Esophagus squamous epithelium (tissue), 5 donors: ENCODE results near the gene HS6ST1. TPM values are rescaled to one million over a fixed set of nuclear protein-coding genes. Genes with fewer than 3 reads are reported as not detected.

ENCODE experiments used
- DNase-seq: peaks from one replicate; lab custom pipeline; 2025; lab: John Stamatoyannopoulos, UW
- H3K27ac ChIP-seq, 4 donors: fragments of 200-600 bp; sonication (generic); one replicate each; pipeline ENCODE4 v1.5.1; 2016 to 2019; ENCODE audit warnings: mild to moderate bottlenecking in 1 of 4
- H3K27me3 ChIP-seq, 4 donors: fragments of 200-600 bp; sonication (generic); 1 replicate in 3 of 4; 2 replicates in 1 of 4; pipeline versions ENCODE4 v1.5.1 to v1.6.0; 2017 to 2021; ENCODE audit warnings: antibody characterized with exemption in 1 of 4
- H3K36me3 ChIP-seq, 3 donors: fragments of 200-600 bp; sonication (generic); one replicate each; pipeline ENCODE4 v1.5.1; 2016 to 2019
- H3K4me1 ChIP-seq, 3 donors: fragments of 200-600 bp; sonication (generic); one replicate each; pipeline ENCODE4 v1.5.1; 2017 to 2019
- H3K4me3 ChIP-seq, 4 donors: fragments of 200-600 bp; sonication (generic); 1 replicate in 3 of 4; 2 replicates in 1 of 4; pipeline ENCODE4 v1.5.1; 2016 to 2019; ENCODE audit warnings: mild to moderate bottlenecking in 2 of 4, moderate library complexity in 1 of 4
- H3K9me3 ChIP-seq, 3 donors: fragments of 200-600 bp; sonication (generic); one replicate each; pipeline ENCODE4 v1.5.1; 2016 to 2019
- CTCF ChIP-seq, 6 experiments: fragments of 450-650 bp in 4 of 6; fragments of 200-600 bp in 2 of 6; sonication (generic) in 2 of 6; IDR thresholded peaks; one replicate each; pipeline ENCODE4 v1.5.1; 2016 to 2019; ENCODE audit warnings: antibody characterized with exemption in 6 of 6, mild to moderate bottlenecking in 4 of 6, moderate library complexity in 4 of 6
- POLR2A ChIP-seq, 4 donors: fragments of 450-650 bp; IDR thresholded peaks; one replicate each; pipeline ENCODE4 v1.6.1; 2017; ENCODE audit warnings: antibody characterized with exemption in 4 of 4, mild to moderate bottlenecking in 4 of 4, moderate library complexity in 3 of 4
- WGBS, 2 donors: methylation state at CpG; one replicate each; pipeline ENCODE4 v1.1.5; 2018; 5-methylcytosine and 5-hydroxymethylcytosine counted together
- intact Hi-C: fragments of 100-400 bp; cut with DNase I; formaldehyde crosslinking; loops from one replicate; pipeline ENCODE4 v1.15.0; 2022
- total RNA-seq, 4 donors: library from RNA; depleted of rRNA; stranded (reverse); fragments of >200 nt; gene quantifications; one replicate each; pipeline ENCODE4 v1.1.0, GENCODE V29; 2016
- donor health status: DM: yes; HTN: yes; CAD: no.

HS6ST1 gene, protein sequence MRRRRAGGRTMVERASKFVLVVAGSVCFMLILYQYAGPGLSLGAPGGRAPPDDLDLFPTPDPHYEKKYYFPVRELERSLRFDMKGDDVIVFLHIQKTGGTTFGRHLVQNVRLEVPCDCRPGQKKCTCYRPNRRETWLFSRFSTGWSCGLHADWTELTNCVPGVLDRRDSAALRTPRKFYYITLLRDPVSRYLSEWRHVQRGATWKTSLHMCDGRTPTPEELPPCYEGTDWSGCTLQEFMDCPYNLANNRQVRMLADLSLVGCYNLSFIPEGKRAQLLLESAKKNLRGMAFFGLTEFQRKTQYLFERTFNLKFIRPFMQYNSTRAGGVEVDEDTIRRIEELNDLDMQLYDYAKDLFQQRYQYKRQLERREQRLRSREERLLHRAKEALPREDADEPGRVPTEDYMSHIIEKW
- 10 to 100 TPM; 44.7 to 73.8 (median 56.8) TPM for total RNA-seq

DNA sequence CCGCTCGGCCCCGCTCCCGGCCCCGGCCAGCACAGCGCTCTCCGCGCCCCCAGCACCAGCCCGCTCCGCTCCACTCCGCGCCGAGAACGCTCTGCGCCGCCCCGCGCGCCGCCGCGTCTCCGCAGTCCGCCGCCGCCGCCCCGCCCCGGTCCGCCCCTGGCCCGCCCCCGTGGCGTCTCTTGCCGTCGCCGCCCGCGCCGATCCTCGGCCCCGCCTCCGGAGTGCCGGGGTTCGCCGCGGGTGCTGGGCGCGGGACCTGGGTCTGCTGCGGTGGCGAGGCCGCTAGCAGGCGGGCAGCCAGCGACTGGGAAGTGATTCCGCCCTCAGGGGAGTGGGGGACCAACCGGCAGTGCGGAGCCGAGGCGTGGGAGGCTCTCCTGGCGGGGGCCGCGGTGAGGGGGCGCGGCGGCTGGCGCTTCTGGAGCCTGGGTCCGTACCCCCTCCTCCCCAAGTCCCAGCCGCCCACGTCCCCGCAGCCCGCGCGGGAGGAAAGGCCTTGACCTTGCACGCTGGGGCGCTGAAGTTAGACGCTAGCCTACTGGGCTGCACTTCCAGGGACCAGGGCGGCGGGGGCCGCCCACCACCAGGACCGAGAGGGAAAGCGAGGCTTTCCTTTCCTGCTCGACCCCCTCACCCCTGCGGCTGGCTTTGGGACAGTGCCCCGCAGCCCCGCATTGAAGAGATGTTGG lies at the start of gene HS6ST1:
Gene HS6ST1 (minus strand): TSS at position 93 of the 689 bp plus-strand sequence. CDS start 305 bp downstream, outside the sequence.
- Histone ChIP-seq H3K4me3 (peak within 1 kb of the TSS; percentile 76 to 94 (median 86)), H3K27me3 (no peaks in the 10 kb centered on the region), H3K9me3 (no peaks in the 10 kb centered on the region), H3K36me3 (peaks cover 0 to 15% (median 5%) of the 10 kb centered on the region in 3 donors), H3K27ac (peak within 1 kb of the TSS; percentile 69 to 85 (median 78)), H3K4me1 (peaks cover 44 to 86% (median 47%) of the 10 kb centered on the region in 3 donors)
- peak; percentile 14 for DNase-seq
- TF ChIP-seq POLR2A (IDR thresholded peaks at IDR 0.05) (peak in 2 of 4 donors; percentile 56 to 58), CTCF (IDR thresholded peaks at IDR 0.05) (no peak)
- 4% methylated on average over 5 of the region's 84 CpGs; no CpG with 5 or more reads in 1 of the 2 donors for WGBS, 2 donors
- intact Hi-C loops: loop anchor here (10.0 kb wide), 1 partner anchor 134 kb away; no protein-coding TSS in a partner anchor

DNA sequence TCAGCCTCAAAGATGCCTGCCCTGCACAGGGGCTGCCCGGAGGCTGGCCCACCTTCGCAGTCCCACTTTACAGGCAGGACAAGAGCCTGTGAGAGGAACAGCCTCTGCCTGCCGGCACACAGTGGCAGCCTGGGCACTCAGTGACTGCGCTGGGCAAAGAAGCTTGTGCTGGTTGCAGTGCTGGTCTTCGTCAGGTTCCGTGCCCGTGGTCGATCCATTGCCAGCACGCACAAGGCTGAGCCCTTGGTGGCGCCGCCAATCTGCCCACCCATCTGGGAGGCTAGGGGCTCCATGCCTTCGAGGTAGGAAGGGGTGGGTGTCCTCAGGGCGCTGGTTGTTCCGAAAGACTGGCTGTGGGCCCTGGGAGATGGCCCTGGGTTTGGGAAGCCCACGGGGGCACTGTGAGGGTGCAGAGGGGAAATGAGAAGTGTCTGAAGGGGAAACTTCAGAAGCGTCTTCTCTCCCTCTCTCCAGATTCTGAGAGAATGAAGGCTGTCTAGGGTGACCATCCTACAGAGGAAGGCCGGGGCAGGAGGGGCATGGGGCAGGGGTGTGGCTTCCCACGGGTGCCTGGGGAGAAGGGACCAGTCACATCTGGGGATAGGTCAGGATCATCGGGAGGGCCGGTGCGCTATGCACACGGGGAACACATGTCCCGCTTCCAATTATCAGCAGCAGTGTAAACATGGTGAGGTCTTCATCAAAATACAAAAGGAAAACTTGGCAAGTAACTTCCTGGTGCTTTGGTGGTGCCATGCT lies 49.1 kb upstream of the HS6ST1 start:
- TF ChIP-seq POLR2A (IDR thresholded peaks at IDR 0.05): no peak
- TF ChIP-seq CTCF (IDR thresholded peaks at IDR 0.05): no peak
- Histone ChIP-seq H3K4me1 (peaks cover 19 to 49% (median 27%) of the 10 kb centered on the region in 3 donors), H3K9me3 (no peaks in the 10 kb centered on the region), H3K4me3 (no peak overlapping the region), H3K27ac (no peak overlapping the region), H3K36me3 (no peaks in the 10 kb centered on the region), H3K27me3 (no peaks in the 10 kb centered on the region)
- intact Hi-C loops: no loop called here
- 85 to 89% methylated on average over 10 to 21 of the region's 23 CpGs for WGBS, 2 donors
- no peak for DNase-seq

GRCh38 chr2:128366713-128367511 lies 48.2 kb upstream of the HS6ST1 start:
- TF ChIP-seq POLR2A (IDR thresholded peaks at IDR 0.05) (no peak), CTCF (IDR thresholded peaks at IDR 0.05) (no peak)
- H3K36me3 ChIP-seq: no peaks in the 10 kb centered on the region
- no peak overlapping the region for H3K27ac ChIP-seq
- H3K4me3 ChIP-seq: no peak overlapping the region
- intact Hi-C loops: no loop called here
- H3K9me3 ChIP-seq: no peaks in the 10 kb centered on the region
- WGBS, 2 donors: 39 to 53% methylated on average over 3 of the region's 10 CpGs
- H3K27me3 ChIP-seq: no peaks in the 10 kb centered on the region
- H3K4me1 ChIP-seq: peaks cover 19 to 47% (median 30%) of the 10 kb centered on the region in 3 donors
- DNase-seq: no peak

- Histone ChIP-seq H3K4me1 (peaks cover 14 to 32% (median 22%) of the 10 kb centered on the region in 3 donors), H3K27ac (no peak overlapping the region), H3K27me3 (no peaks in the 10 kb centered on the region), H3K9me3 (no peaks in the 10 kb centered on the region), H3K36me3 (no peaks in the 10 kb centered on the region), H3K4me3 (no peak overlapping the region)
- TF ChIP-seq POLR2A (IDR thresholded peaks at IDR 0.05) (no peak), CTCF (IDR thresholded peaks at IDR 0.05) (no peak)
- no peak for DNase-seq
- intact Hi-C loops: no loop called here
- WGBS, 2 donors: 79 to 93% methylated on average over 7 to 8 of the region's 12 CpGs
Measured at GRCh38 chr2:128365217-128365905, 46.7 kb upstream of the HS6ST1 start.
